Neural progenitor cell (in vitro differentiated cells): ENCODE results near the gene MAD2L1.

Experiments used
- CTCF ChIP-seq: fragments of 200-600 bp; sonication (generic); IDR thresholded peaks from 2 replicates; pipeline ENCODE4 v1.5.1; 2017; ENCODE audit warnings: antibody characterized with exemption, mild to moderate bottlenecking
- EZH2 ChIP-seq: fragments of 200-600 bp; sonication (generic); IDR thresholded peaks from 2 replicates; pipeline ENCODE4 v1.6.1; 2017; ENCODE audit warnings: antibody characterized with exemption, mild to moderate bottlenecking, moderate library complexity
- EZH2phosphoT487 ChIP-seq: fragments of 200-600 bp; sonication (generic); IDR thresholded peaks from 2 replicates; pipeline ENCODE4 v1.6.1; 2017; ENCODE audit warnings: antibody characterized with exemption

GRCh38 chr4:120007896-120008436, 58.7 kb downstream of the MAD2L1 start:
- no peak for TF ChIP-seq EZH2
- TF ChIP-seq EZH2phosphoT487, result no peak
- no peak for TF ChIP-seq CTCF
